MCF 10A (cell line): ENCODE data around the gene ACIN1. TPM values are rescaled to one million over a fixed set of nuclear protein-coding genes. Genes with fewer than 3 reads are reported as not detected.
A peak's percentile ranks its signal among the peaks of the same experiment; 100 is the strongest.

Source experiments
- BruUV-seq: library from RNA; stranded (reverse); fragments of 400-500 nt; replicated peaks from 2 replicates; lab custom pipeline; 2021; lab: Mats Ljungman, UMichigan
- CTCF ChIA-PET: fragments of 300-600 bp; sonication (Branson Sonifier 250); formaldehyde crosslinking; extraction: SDS; loops from one replicate; lab custom pipeline; 2021; ENCODE audit warnings: antibody characterized with exemption, inconsistent platforms; lab: Yijun Ruan, JAX
- POLR2A ChIA-PET: fragments of 300-600, 350-650 bp; sonication (Branson Sonifier 250); formaldehyde crosslinking; extraction: SDS; loops from one replicate; lab custom pipeline; 2020; ENCODE audit warnings: antibody characterized with exemption, inconsistent platforms; lab: Yijun Ruan, JAX
- DNase-seq: peaks from one replicate; pipeline ENCODE4 v3.0.0-alpha.2; 2018; ENCODE audit not compliant: unreplicated experiment
- H3K27ac Mint-ChIP-seq: one replicate; pipeline ENCODE4 v1.8.0; 2022; ENCODE audit warnings: mild to moderate bottlenecking, low read depth, mixed read lengths; ENCODE audit not compliant: unreplicated experiment
- H3K27me3 Mint-ChIP-seq: one replicate; pipeline ENCODE4 v1.8.0; 2022; ENCODE audit warnings: mixed read lengths; ENCODE audit not compliant: insufficient read depth, unreplicated experiment
- H3K36me3 Mint-ChIP-seq: one replicate; pipeline ENCODE4 v1.8.0; 2022; ENCODE audit warnings: mild to moderate bottlenecking, moderate library complexity, mixed read lengths; ENCODE audit not compliant: insufficient read depth, unreplicated experiment
- H3K4me1 Mint-ChIP-seq: one replicate; pipeline ENCODE4 v1.8.0; 2022; ENCODE audit warnings: mixed read lengths; ENCODE audit not compliant: insufficient read depth, unreplicated experiment
- H3K4me3 Mint-ChIP-seq: one replicate; pipeline ENCODE4 v1.8.0; 2022; ENCODE audit warnings: mild to moderate bottlenecking, moderate library complexity, mixed read lengths; ENCODE audit not compliant: unreplicated experiment
- H3K9me3 Mint-ChIP-seq: one replicate; pipeline ENCODE4 v1.8.0; 2022; ENCODE audit warnings: mixed read lengths; ENCODE audit not compliant: unreplicated experiment
- intact Hi-C: fragments of 100-400 bp; cut with micrococcal nuclease; formaldehyde crosslinking; loops from 2 replicates; pipeline ENCODE4 v1.14.1; 2022
- total RNA-seq: library from RNA; stranded (reverse); gene quantifications from 2 replicates; pipeline ENCODE4 v1.2.3, GENCODE V29; 2022
- TF ChIP-seq, protein P1 (sequence below): fragments of 200-600 bp; IDR thresholded peaks from one replicate; pipeline ENCODE4 v1.8.0; 2022; ENCODE audit warnings: antibody characterized with exemption, mild to moderate bottlenecking; ENCODE audit not compliant: unreplicated experiment

The ACIN1 gene
- total RNA-seq, 1 experiment from 2014 or later: 197 TPM

DNA sequence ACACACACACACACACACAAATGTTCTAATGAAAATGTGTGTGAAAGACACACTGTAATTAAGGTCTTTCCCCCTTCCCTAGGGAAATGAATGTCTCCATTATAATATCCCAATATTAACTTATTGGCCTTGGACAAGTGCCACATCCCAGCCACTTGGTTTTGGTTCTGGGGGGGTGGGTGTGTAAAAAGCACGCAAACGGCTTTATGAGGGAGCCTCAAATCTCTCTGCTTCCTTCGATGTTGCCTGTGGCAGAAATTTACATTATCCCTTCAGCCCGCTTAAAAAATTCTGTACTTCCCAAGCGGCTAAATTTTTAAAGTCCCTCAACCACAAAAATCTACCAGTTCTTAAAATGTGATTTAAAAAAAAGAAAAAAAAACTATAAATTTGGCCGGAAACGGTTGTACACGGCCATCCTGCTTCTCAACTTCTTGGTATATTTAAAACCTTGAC, 85.4 kb downstream of the ACIN1 start:
- Mint-ChIP-seq H3K27ac (peak overlapping the region; percentile 91), H3K9me3 (no peaks in the 10 kb centered on the region), H3K4me1 (peaks cover 38% of the 10 kb centered on the region), H3K4me3 (peak overlapping the region; percentile 79), H3K36me3 (no peaks in the 10 kb centered on the region), H3K27me3 (no peaks in the 10 kb centered on the region)
- TSS peak; percentile 87 for BruUV-seq
- intact Hi-C loops: no loop called here
- TF ChIP-seq, protein P1, sequence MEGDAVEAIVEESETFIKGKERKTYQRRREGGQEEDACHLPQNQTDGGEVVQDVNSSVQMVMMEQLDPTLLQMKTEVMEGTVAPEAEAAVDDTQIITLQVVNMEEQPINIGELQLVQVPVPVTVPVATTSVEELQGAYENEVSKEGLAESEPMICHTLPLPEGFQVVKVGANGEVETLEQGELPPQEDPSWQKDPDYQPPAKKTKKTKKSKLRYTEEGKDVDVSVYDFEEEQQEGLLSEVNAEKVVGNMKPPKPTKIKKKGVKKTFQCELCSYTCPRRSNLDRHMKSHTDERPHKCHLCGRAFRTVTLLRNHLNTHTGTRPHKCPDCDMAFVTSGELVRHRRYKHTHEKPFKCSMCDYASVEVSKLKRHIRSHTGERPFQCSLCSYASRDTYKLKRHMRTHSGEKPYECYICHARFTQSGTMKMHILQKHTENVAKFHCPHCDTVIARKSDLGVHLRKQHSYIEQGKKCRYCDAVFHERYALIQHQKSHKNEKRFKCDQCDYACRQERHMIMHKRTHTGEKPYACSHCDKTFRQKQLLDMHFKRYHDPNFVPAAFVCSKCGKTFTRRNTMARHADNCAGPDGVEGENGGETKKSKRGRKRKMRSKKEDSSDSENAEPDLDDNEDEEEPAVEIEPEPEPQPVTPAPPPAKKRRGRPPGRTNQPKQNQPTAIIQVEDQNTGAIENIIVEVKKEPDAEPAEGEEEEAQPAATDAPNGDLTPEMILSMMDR: no peak
- no peak for DNase-seq
- POLR2A ChIA-PET: interaction anchor here (0.9 to 4.0 kb wide), 2 partner anchors 30 to 396 kb away, joined by 3 to 91 read pairs; partner anchors contain the start of gene AJUBA
- CTCF ChIA-PET: interaction anchor here (0.5 to 4.0 kb wide), 7 partner anchors 8 to 286 kb away, joined by 3 to 65 read pairs (median 6); partner anchors contain the start of gene AJUBA

GRCh38 chr14:23008831-23009230, 86.1 kb downstream of the ACIN1 start:
- intact Hi-C loops: no loop called here
- H3K27ac Mint-ChIP-seq: no peak overlapping the region
- H3K9me3 Mint-ChIP-seq: no peaks in the 10 kb centered on the region
- CTCF ChIA-PET: interaction anchor here (0.7 to 4.0 kb wide), 7 partner anchors 9 to 287 kb away, joined by 3 to 65 read pairs (median 6); partner anchors contain the start of gene AJUBA
- no peaks in the 10 kb centered on the region for H3K27me3 Mint-ChIP-seq
- no peaks in the 10 kb centered on the region for H3K36me3 Mint-ChIP-seq
- TF ChIP-seq, protein P1: no peak
- no peak for DNase-seq
- H3K4me1 Mint-ChIP-seq: peaks cover 38% of the 10 kb centered on the region
- POLR2A ChIA-PET: interaction anchor here (0.9 to 4.0 kb wide), 7 partner anchors 13 to 396 kb away, joined by 3 to 91 read pairs (median 6); partner anchors contain the start of genes ACIN1, AJUBA, C14orf119 and PRMT5
- no TSS peak for BruUV-seq
- H3K4me3 Mint-ChIP-seq: peak overlapping the region; percentile 79

Other genes starting within 250 kb of the ACIN1 start
- 71.0 and 83.1 TPM in 2 replicates for gene LRP10, start 223.4 kb downstream of the ACIN1 start, total RNA-seq
- 0.26 and 0.47 TPM in 2 replicates for gene REM2, start 211.9 kb downstream of the ACIN1 start, total RNA-seq
- 57.6 and 60.6 TPM in 2 replicates for gene RBM23, start 176.0 kb downstream of the ACIN1 start, total RNA-seq
- 175 and 201 TPM in 2 replicates for gene PRMT5, start 165.8 kb downstream of the ACIN1 start, total RNA-seq
- 39.0 and 44.4 TPM in 2 replicates for gene HAUS4, start 138.0 kb downstream of the ACIN1 start, total RNA-seq
- 82.1 and 138 TPM in 2 replicates for gene AJUBA, start 112.6 kb downstream of the ACIN1 start, total RNA-seq
- 6.1 and 7.1 TPM in 2 replicates for gene C14orf93, start 85.0 kb downstream of the ACIN1 start, total RNA-seq
- gene PSMB5, start 60.2 kb downstream of the ACIN1 start, total RNA-seq: 162 and 173 TPM in 2 replicates
- gene PSMB11, start 52.9 kb downstream of the ACIN1 start, total RNA-seq: not detected in 2 replicates
- 2.6 and 4.9 TPM in 2 replicates for gene CDH24, start 37.6 kb downstream of the ACIN1 start, total RNA-seq
- gene C14orf119, start 369 bp upstream of the ACIN1 start, total RNA-seq: 39.6 and 54.8 TPM in 2 replicates
- not detected in 2 replicates for gene CIROP, start 9.9 kb upstream of the ACIN1 start, total RNA-seq
- gene CEBPE, start 24.1 kb upstream of the ACIN1 start, total RNA-seq: not detected in 2 replicates
- 1.5 and 2.4 TPM in 2 replicates for gene SLC7A8, start 88.5 kb upstream of the ACIN1 start, total RNA-seq
- gene RNF212B, start 142.8 kb upstream of the ACIN1 start, total RNA-seq: not detected in 2 replicates
- gene HOMEZ, start 191.0 kb upstream of the ACIN1 start, total RNA-seq: 6.6 and 9.3 TPM in 2 replicates
- gene PPP1R3E, start 207.7 kb upstream of the ACIN1 start, total RNA-seq: 7.2 and 7.8 TPM in 2 replicates
- 41.2 and 42.5 TPM in 2 replicates for gene BCL2L2, start 211.7 kb upstream of the ACIN1 start, total RNA-seq
- gene PABPN1, start 226.3 kb upstream of the ACIN1 start, total RNA-seq: 153 and 167 TPM in 2 replicates